GM12872 (cell line): ENCODE measurements around the gene KLHL5.

Source experiments
- CTCF ChIP-seq: IDR thresholded peaks from 3 replicates; pipeline ENCODE4 v1.5.1; 2011; ENCODE audit warnings: low read depth, mild to moderate bottlenecking, low read length, moderate library complexity; ENCODE audit not compliant: insufficient read depth

Gene KLHL5

GRCh38 chr4:39106011-39106410, 44.0 kb downstream of the KLHL5 start:
- no peak for TF ChIP-seq CTCF

- TF ChIP-seq CTCF: no peak
Measured at GRCh38 chr4:39114436-39114835, 52.4 kb downstream of the KLHL5 start.

- TF ChIP-seq CTCF: no peak
Measured at GRCh38 chr4:39118034-39118658, 56.1 kb downstream of the KLHL5 start.

GRCh38 chr4:39120418-39120817, 58.4 kb downstream of the KLHL5 start:
- TF ChIP-seq CTCF: no peak

- TF ChIP-seq CTCF: no peak
Measured at GRCh38 chr4:39124885-39125599, 63.0 kb downstream of the KLHL5 start.

GRCh38 chr4:39125600-39125985, 63.6 kb downstream of the KLHL5 start:
- TF ChIP-seq CTCF: no peak

- TF ChIP-seq CTCF: no peak
Measured at GRCh38 chr4:39126256-39127095, 64.4 kb downstream of the KLHL5 start.
